ENCODE results near the gene RAB3IL1. TPM values are rescaled to one million over a fixed set of nuclear protein-coding genes. Genes with fewer than 3 reads are reported as not detected.

The RAB3IL1 gene
- total RNA-seq, 2 experiments from 2014 or later: not detected

DNA sequence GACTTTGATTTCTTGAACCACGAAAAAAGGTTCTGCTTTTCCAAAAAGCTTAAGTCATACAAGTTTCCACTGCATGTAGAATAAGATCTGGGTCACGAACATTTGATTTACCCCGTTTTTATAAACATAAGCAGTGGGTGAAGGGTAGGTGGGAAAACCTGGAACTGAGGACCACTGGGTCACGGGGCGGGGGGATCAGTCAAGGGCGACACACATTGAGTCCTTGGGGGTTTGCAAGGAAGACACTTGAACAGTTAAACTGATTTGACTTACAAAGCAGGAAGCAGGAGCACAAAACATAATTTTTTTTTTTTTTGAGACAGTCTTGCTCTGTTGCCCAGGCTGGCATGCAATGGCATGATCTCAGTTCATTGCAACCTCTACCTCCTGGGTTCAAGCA, 36.9 kb downstream of the RAB3IL1 start:
- Mint-ChIP-seq H3K4me1 (no peaks in the 10 kb centered on the region), H3K36me3 (no peaks in the 10 kb centered on the region), H3K9me3 (no peaks in the 10 kb centered on the region), H3K27me3 (no peaks in the 10 kb centered on the region), H3K27ac (no peak overlapping the region), H3K4me3 (no peak overlapping the region)
- DNase-seq: no peak

DNA sequence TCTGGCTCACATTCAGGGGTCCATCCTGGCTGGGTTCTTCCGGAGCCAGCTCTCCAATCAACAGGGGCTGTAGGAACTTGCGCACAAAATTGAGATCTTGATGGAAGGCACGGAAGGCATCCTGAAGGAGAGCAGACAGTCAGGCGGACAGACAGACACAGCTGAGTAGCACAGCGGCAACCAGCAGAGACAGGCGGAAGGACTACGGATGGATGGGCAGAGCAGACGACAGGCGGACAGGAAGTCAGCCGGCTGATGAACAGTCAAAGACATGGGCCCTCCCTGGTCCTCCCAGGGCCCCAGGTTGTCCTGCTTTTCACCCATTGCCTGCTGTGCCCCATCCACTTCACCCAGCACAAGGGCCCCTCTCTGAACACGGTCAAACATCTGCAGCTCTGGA, 37.3 kb downstream of the RAB3IL1 start:
- H3K27me3 Mint-ChIP-seq: no peaks in the 10 kb centered on the region
- H3K9me3 Mint-ChIP-seq: no peaks in the 10 kb centered on the region
- no peaks in the 10 kb centered on the region for H3K36me3 Mint-ChIP-seq
- no peak overlapping the region for H3K4me3 Mint-ChIP-seq
- no peak overlapping the region for H3K27ac Mint-ChIP-seq
- no peak for DNase-seq
- H3K4me1 Mint-ChIP-seq: no peaks in the 10 kb centered on the region

DNA sequence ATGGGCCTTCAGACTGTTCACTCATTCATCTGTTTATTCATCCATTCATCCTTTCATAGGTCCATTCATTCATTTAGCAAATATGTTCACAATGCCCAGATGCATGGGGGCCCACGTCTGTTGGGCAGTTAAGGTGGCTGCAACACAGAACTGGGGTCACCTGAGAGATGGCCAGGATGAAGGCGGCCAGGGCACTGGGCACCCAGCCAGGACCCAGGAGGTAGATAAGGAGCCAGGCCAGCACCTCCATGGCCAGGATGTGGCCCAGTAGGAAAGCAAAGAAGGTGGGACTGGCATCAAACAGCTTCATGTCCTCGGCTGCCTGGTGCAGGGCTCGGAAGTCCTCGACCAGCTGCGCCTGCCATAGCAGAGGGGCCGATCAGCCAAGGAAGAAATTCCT, 38.2 kb downstream of the RAB3IL1 start:
- no peak overlapping the region for H3K27ac Mint-ChIP-seq

GRCh38 chr11:61875698-61876097, 41.7 kb downstream of the RAB3IL1 start:
- H3K4me3 Mint-ChIP-seq: no peak overlapping the region
- DNase-seq: no peak
- no peaks in the 10 kb centered on the region for H3K36me3 Mint-ChIP-seq

More for the DNA sequence above, 38.2 kb downstream of the RAB3IL1 start:
- Mint-ChIP-seq H3K9me3 (no peaks in the 10 kb centered on the region), H3K4me1 (no peaks in the 10 kb centered on the region), H3K36me3 (no peaks in the 10 kb centered on the region), H3K27me3 (no peaks in the 10 kb centered on the region), H3K4me3 (no peak overlapping the region)
- DNase-seq: no peak

DNA sequence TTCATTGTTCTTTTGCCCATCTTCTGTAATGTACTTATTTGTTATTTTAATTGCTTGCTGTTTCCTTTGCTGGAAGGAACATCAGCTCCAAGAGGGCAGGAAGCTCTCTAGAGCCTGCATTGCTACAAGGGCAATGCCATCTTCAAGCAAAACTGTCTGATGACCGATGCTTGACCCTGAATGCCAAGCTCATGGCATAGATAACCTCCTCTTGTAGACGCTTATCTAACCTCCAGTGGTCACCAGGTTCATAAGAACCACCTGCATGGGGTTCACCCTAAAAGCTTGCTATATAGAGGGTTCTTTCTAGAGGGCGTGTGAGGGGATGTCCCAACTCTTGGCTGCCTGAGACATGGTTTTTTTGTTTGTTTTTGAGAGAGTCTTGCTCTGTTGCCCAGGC, 42.5 kb downstream of the RAB3IL1 start:
- no peak for DNase-seq
- peaks cover 4% of the 10 kb centered on the region for H3K4me1 Mint-ChIP-seq
- H3K9me3 Mint-ChIP-seq: no peaks in the 10 kb centered on the region
- H3K4me3 Mint-ChIP-seq: no peak overlapping the region
- H3K27ac Mint-ChIP-seq: no peak overlapping the region
- no peaks in the 10 kb centered on the region for H3K36me3 Mint-ChIP-seq
- H3K27me3 Mint-ChIP-seq: peaks cover 8% of the 10 kb centered on the region

More at GRCh38 chr11:61875698-61876097, 41.7 kb downstream of the RAB3IL1 start:
- Mint-ChIP-seq H3K27ac (no peak overlapping the region), H3K27me3 (peaks cover 7% of the 10 kb centered on the region), H3K4me1 (peaks cover 4% of the 10 kb centered on the region), H3K9me3 (no peaks in the 10 kb centered on the region)

GRCh38 chr11:61874377-61874809, 43.0 kb downstream of the RAB3IL1 start:
- H3K4me1 Mint-ChIP-seq: peaks cover 4% of the 10 kb centered on the region
- no peak for DNase-seq
- no peaks in the 10 kb centered on the region for H3K9me3 Mint-ChIP-seq
- H3K27me3 Mint-ChIP-seq: peaks cover 12% of the 10 kb centered on the region
- no peak overlapping the region for H3K27ac Mint-ChIP-seq
- no peaks in the 10 kb centered on the region for H3K36me3 Mint-ChIP-seq
- no peak overlapping the region for H3K4me3 Mint-ChIP-seq

DNA sequence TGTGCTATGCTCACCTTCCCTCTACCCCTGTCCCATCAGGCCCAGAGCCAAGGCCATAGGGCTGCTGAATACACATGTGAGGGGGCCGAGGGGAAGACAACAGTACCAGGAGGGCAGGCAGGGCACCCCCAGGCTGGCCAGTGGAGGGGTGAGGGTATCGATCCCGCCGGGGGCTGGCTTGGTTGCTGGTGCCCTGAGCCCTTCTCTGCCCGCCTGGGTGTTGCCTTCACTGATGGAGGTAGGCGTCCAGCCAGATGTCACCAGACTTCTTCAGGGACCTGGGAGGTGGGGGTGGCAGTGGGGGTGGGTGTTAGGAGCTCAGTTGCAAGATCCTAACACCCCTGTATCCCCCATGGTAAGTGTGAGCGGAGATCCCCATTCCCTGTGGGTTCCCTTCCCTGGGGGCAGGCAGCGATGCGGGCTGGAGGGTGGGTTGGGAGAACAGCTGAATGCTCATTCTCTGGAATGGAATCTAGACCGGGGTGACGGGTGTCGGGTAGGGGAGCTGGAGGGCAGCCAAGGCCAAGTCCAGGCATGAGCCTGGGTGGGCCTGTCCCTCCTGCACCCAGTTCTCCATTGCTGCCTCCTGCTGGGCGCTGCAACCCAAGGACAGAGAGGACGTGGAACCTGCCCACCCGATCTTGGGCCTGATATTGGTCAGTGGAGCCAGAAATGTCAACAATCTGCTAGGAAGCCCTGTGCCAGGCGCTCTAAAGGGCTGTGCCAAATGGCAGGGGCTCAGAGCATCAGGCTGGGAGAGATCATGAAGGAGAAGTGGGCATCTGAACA, 43.6 kb downstream of the RAB3IL1 start:
- no peaks in the 10 kb centered on the region for H3K36me3 Mint-ChIP-seq
- peaks cover 12% of the 10 kb centered on the region for H3K27me3 Mint-ChIP-seq
- H3K9me3 Mint-ChIP-seq: no peaks in the 10 kb centered on the region
- no peak for DNase-seq
- no peak overlapping the region for H3K4me3 Mint-ChIP-seq
- no peak overlapping the region for H3K27ac Mint-ChIP-seq
- peaks cover 4% of the 10 kb centered on the region for H3K4me1 Mint-ChIP-seq

DNA sequence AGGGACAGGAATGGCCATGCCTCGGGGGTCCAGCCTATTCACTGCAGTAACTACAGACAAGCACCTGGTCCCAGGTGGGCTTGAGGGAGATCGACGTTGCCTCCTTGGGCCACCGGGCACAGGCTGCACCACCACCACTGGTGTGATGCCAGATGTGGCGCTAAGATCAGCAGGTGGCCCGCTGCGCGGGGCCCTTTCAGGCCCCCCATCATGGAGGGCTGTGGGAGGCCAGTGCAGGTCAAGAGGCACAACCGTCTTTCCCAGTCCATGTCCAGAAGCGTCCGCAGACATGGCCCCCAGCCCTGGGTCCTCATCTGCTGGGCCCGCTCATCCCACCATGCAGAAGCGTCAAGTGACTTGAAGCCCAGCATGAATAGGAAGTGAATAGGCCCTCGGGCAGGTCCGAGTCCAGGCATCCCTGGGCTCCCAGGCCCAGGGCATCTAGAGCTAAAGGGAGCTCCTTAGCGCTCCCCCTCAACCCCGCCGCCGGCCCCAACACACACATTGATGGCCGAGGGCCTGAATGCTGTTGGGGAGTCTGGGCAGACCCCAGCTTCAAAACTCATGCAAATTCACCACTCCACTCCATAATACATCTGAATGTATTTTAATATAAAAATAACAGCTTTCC, 44.3 kb downstream of the RAB3IL1 start:
- Mint-ChIP-seq H3K36me3 (no peaks in the 10 kb centered on the region), H3K9me3 (no peaks in the 10 kb centered on the region), H3K4me3 (no peak overlapping the region), H3K27ac (no peak overlapping the region), H3K27me3 (peaks cover 12% of the 10 kb centered on the region), H3K4me1 (peaks cover 4% of the 10 kb centered on the region)
- DNase-seq: no peak

DNA sequence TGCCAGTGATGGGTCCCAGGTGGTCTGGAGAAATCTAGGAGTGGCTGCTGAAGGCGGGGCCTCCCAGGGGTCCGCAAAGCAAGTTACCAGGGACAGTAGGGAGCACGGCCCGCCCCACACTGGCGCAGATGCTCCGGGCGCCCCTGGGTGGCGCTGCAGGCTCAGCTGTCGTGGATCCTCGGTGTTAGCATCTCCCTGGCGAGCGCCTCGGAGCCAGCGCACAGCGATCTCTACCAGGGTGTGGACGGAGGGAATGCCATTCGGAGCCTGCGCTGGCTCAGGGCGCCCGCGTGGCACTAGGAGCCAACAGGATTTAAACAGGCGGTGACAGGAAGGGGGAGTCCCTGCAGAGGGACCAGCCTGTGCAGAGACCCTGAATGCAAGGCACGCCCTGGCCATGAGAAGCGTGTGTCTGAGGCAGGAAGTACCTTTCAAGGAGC, 46.2 kb downstream of the RAB3IL1 start:
- Mint-ChIP-seq H3K36me3 (no peaks in the 10 kb centered on the region), H3K4me1 (peaks cover 4% of the 10 kb centered on the region), H3K27me3 (peaks cover 12% of the 10 kb centered on the region), H3K9me3 (no peaks in the 10 kb centered on the region), H3K27ac (no peak overlapping the region), H3K4me3 (no peak overlapping the region)
- peak; percentile 77 for DNase-seq

DNA sequence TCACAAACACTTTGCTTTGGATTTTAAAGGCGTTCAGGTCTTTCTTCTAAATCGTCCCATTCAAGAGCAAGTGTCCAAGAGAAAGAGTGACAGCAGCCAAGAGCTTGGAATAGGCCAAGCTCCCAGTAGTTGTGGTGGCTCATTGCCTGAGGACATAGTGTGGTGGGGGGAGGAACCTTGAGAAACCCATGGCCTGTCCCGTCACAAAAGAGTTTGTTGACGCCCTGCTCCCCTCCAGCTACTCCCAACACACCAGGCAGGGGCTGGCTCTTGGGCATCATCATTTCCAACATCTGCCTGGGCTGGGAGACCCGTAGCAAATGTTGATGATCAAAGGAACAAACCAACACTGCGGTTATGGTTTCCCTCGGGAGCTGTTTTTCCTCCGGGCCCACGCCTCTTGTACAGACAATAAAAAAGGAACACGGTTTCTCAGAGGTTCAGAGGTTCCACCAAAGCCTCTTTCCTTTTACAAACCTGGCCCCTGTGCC, 46.8 kb downstream of the RAB3IL1 start:
- H3K4me1 Mint-ChIP-seq: peaks cover 4% of the 10 kb centered on the region
- H3K4me3 Mint-ChIP-seq: no peak overlapping the region
- DNase-seq: no peak
- H3K36me3 Mint-ChIP-seq: peaks cover 3% of the 10 kb centered on the region
- peaks cover 12% of the 10 kb centered on the region for H3K27me3 Mint-ChIP-seq
- H3K27ac Mint-ChIP-seq: no peak overlapping the region
- no peaks in the 10 kb centered on the region for H3K9me3 Mint-ChIP-seq

DNA sequence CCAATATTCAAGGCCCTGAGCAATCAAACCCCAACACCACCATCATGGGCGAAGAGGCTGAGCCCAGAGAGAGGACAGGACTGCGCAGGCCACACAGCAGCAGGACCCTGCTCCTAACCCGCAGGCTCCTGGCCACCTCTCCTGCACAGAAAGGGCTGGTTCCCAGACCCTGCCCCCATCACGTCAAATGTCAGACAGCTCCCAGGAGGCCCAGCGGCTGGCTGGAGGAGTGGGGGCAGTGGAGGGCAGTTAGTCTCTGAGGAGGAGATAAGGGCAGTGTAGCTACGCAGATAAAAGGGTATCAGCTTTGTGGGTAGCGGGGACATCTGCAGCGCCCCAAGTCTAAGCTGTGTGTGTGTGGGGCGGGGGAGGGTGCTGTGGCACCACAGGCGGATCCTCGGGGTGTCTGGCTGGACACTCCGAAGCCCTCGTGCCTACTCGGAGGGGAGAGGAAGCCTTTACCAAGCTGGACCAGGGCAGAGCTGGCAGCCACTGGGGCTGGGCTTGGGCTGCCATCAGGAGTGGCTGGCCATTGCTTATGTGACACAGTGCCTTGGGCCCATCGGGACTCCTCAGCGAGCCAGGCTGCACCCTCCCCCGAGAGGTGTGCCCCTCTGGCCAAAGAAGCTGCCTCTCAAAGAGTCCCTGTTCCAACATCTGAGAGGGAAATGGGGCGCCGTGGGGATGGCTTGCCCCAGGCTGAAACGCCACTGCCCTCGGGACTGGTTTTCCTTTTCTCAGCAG, 47.5 kb downstream of the RAB3IL1 start:
- Mint-ChIP-seq H3K27ac (no peak overlapping the region), H3K4me3 (no peak overlapping the region), H3K27me3 (peaks cover 12% of the 10 kb centered on the region), H3K4me1 (peaks cover 4% of the 10 kb centered on the region), H3K36me3 (peaks cover 3% of the 10 kb centered on the region), H3K9me3 (no peaks in the 10 kb centered on the region)
- no peak for DNase-seq

- no peak overlapping the region for H3K27ac Mint-ChIP-seq
- H3K9me3 Mint-ChIP-seq: no peaks in the 10 kb centered on the region
- H3K4me3 Mint-ChIP-seq: no peak overlapping the region
- no peak for DNase-seq
- peaks cover 4% of the 10 kb centered on the region for H3K4me1 Mint-ChIP-seq
- peaks cover 3% of the 10 kb centered on the region for H3K36me3 Mint-ChIP-seq
- H3K27me3 Mint-ChIP-seq: peaks cover 12% of the 10 kb centered on the region
These were observed 48.0 kb downstream of the RAB3IL1 start for GRCh38 chr11:61869429-61869707.

DNA sequence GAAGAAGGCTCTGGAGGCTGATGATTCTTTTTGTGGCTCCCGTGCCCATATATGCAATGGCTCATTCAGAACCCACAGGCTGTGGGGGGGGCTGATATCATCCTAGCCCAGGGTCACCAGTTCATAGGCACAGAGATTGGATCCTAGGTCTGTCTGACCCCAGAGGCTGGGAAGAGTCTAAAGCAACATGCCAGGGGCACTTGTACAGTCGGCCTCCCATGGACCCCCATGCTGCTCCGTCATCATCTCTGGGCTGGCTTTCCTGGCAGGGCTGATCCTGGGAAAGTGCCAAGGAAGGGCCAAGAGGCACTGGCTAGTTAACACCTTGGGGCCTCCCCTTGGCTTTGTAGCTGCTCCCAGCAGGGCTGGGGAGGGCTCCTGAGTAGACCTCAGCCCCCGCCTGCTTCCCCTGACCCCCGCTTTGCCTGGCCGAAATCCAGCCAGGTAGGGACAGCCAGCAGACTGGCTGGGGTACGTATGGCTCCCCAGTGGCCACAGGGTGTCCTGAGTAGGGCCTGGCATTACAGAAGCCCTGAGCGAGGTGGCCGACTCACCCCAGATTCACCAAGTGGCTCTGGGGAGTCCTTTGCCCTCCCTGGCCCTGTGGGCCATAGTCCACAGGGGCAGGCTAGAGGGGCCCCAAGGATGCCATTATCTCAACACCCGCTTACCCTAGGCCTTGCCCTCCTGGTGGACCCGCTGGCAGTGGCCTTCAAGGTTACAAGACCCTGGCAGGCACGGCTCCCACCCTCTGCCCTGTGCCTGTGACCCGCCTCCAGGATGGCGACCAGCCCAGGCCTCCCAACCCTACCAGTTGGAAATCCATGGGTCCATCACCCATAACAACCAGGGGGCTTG, 48.6 kb downstream of the RAB3IL1 start:
- Mint-ChIP-seq H3K9me3 (no peaks in the 10 kb centered on the region), H3K4me1 (peaks cover 4% of the 10 kb centered on the region), H3K36me3 (peaks cover 3% of the 10 kb centered on the region), H3K27ac (no peak overlapping the region), H3K4me3 (no peak overlapping the region), H3K27me3 (peaks cover 12% of the 10 kb centered on the region)
- DNase-seq: no peak

DNA sequence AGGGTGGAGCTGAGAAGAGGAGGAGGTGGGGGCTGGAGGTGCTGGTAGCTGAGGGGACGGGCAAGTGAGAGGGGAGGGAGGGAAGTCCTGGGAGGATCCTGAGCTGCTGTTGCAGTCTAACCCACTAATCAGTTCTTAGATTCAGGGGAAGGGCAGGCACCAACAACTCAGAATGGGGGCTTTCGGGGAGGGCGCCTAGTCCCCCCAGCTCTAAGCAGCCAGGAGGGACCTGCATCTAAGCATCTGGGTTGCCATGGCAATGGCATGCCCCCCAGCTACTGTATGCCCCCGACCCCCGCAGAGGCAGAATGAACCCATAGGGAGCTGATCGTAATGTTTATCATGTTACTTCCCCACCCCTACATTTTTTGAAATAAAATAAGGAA, 50.4 kb downstream of the RAB3IL1 start:
- peaks cover 4% of the 10 kb centered on the region for H3K4me1 Mint-ChIP-seq
- H3K4me3 Mint-ChIP-seq: no peak overlapping the region
- peaks cover 12% of the 10 kb centered on the region for H3K27me3 Mint-ChIP-seq
- H3K36me3 Mint-ChIP-seq: peaks cover 3% of the 10 kb centered on the region
- no peak overlapping the region for H3K27ac Mint-ChIP-seq
- no peaks in the 10 kb centered on the region for H3K9me3 Mint-ChIP-seq
- no peak for DNase-seq
